Effector memory CD8-positive, alpha-beta T cell (primary cell): ENCODE results near the gene TGDS.

Experiments
- ATAC-seq: fragments of 150-1000 bp; cut with Tn5 transposase; replicated peaks from 2 replicates; pipeline ENCODE4 v1.10.0; 2021; ENCODE audit warnings: mild to moderate bottlenecking, moderate library complexity
- DNase-seq, 3 experiments: peaks; one replicate each; pipeline ENCODE4 v3.0.0; 2021
- H3K27ac Mint-ChIP-seq, 2 donors: one replicate each; pipeline ENCODE4 v1.8.0; 2022; ENCODE audit warnings: mild to moderate bottlenecking in 2 of 2, mixed read lengths in 2 of 2, moderate library complexity in 2 of 2
- H3K27me3 Mint-ChIP-seq, 2 donors: one replicate each; pipeline ENCODE4 v1.8.0; 2022; ENCODE audit warnings: mixed read lengths in 2 of 2
- H3K36me3 Mint-ChIP-seq: one replicate; pipeline ENCODE4 v1.8.0; 2022; ENCODE audit warnings: mild to moderate bottlenecking, moderate library complexity, mixed read lengths; ENCODE audit not compliant: insufficient read depth
- H3K4me1 Mint-ChIP-seq, 2 donors: one replicate each; pipeline ENCODE4 v1.8.0; 2022; ENCODE audit warnings: low read depth in 2 of 2, mixed read lengths in 2 of 2
- H3K4me3 Mint-ChIP-seq, 2 donors: one replicate each; pipeline ENCODE4 v1.8.0; 2022; ENCODE audit warnings: mild to moderate bottlenecking in 2 of 2, mixed read lengths in 2 of 2, moderate library complexity in 2 of 2
- H3K9me3 Mint-ChIP-seq, 2 donors: one replicate each; pipeline ENCODE4 v1.8.0; 2022; ENCODE audit warnings: mixed read lengths in 2 of 2

Gene TGDS

GRCh38 chr13:94613051-94613450 is 17.1 kb upstream of the TGDS start:
- no peaks in the 10 kb centered on the region for H3K9me3 Mint-ChIP-seq
- H3K27ac Mint-ChIP-seq: no peak overlapping the region
- peaks cover 20% of the 10 kb centered on the region for H3K36me3 Mint-ChIP-seq
- H3K4me3 Mint-ChIP-seq: no peak overlapping the region
- DNase-seq (no peak), ATAC-seq (no peak)
- H3K4me1 Mint-ChIP-seq: peaks cover 3 to 7% of the 10 kb centered on the region in 2 donors
- H3K27me3 Mint-ChIP-seq: no peaks in the 10 kb centered on the region

- DNase-seq: no peak
Measured at GRCh38 chr13:94612050-94612449, 16.1 kb upstream of the TGDS start.

GRCh38 chr13:94610475-94610874 is 14.5 kb upstream of the TGDS start:
- DNase-seq (no peak), ATAC-seq (no peak)
- Mint-ChIP-seq H3K9me3 (no peaks in the 10 kb centered on the region), H3K4me3 (no peak overlapping the region), H3K36me3 (peaks cover 23% of the 10 kb centered on the region), H3K27me3 (no peaks in the 10 kb centered on the region), H3K4me1 (peaks cover 3 to 11% of the 10 kb centered on the region in 2 donors), H3K27ac (no peak overlapping the region)

More at GRCh38 chr13:94612050-94612449, 16.1 kb upstream of the TGDS start:
- Mint-ChIP-seq H3K4me1 (peaks cover 8 to 10% of the 10 kb centered on the region in 2 donors), H3K9me3 (no peaks in the 10 kb centered on the region), H3K4me3 (no peak overlapping the region), H3K27me3 (no peaks in the 10 kb centered on the region), H3K36me3 (peaks cover 23% of the 10 kb centered on the region), H3K27ac (peak overlapping the region in 1 of 2 donors; percentile 22)
- no peak for ATAC-seq

- Mint-ChIP-seq H3K36me3 (peaks cover 23% of the 10 kb centered on the region), H3K4me3 (no peak overlapping the region), H3K9me3 (no peaks in the 10 kb centered on the region), H3K4me1 (peaks cover 3 to 11% of the 10 kb centered on the region in 2 donors), H3K27ac (no peak overlapping the region), H3K27me3 (no peaks in the 10 kb centered on the region)
- no peak for DNase-seq
- ATAC-seq: no peak
Measured at GRCh38 chr13:94609196-94609595, 13.2 kb upstream of the TGDS start.

GRCh38 chr13:94608586-94608985 is 12.6 kb upstream of the TGDS start:
- ATAC-seq (no peak), DNase-seq (no peak)
- Mint-ChIP-seq H3K27me3 (no peaks in the 10 kb centered on the region), H3K27ac (peak overlapping the region in 1 of 2 donors; percentile 64), H3K36me3 (peaks cover 20% of the 10 kb centered on the region), H3K4me3 (no peak overlapping the region), H3K9me3 (no peaks in the 10 kb centered on the region), H3K4me1 (peaks cover 3 to 11% of the 10 kb centered on the region in 2 donors)

- Mint-ChIP-seq H3K27ac (peak overlapping the region in 1 of 2 donors; percentile 64), H3K9me3 (no peaks in the 10 kb centered on the region), H3K27me3 (no peaks in the 10 kb centered on the region), H3K4me1 (peaks cover 3 to 14% of the 10 kb centered on the region in 2 donors), H3K4me3 (no peak overlapping the region), H3K36me3 (peaks cover 20% of the 10 kb centered on the region)
- no peak for DNase-seq
- no peak for ATAC-seq
Measured at GRCh38 chr13:94607939-94608338, 12.0 kb upstream of the TGDS start.

GRCh38 chr13:94607056-94607455 is 11.1 kb upstream of the TGDS start:
- DNase-seq (no peak), ATAC-seq (no peak)
- Mint-ChIP-seq H3K36me3 (peaks cover 20% of the 10 kb centered on the region), H3K4me3 (no peak overlapping the region), H3K4me1 (peaks cover 7 to 19% of the 10 kb centered on the region in 2 donors), H3K27me3 (no peaks in the 10 kb centered on the region), H3K27ac (peak overlapping the region in 1 of 2 donors; percentile 0), H3K9me3 (no peaks in the 10 kb centered on the region)

GRCh38 chr13:94602467-94602866 is 6.5 kb upstream of the TGDS start:
- Mint-ChIP-seq H3K27ac (peak overlapping the region; percentile 74 to 77), H3K36me3 (peaks cover 17% of the 10 kb centered on the region), H3K9me3 (no peaks in the 10 kb centered on the region), H3K27me3 (no peaks in the 10 kb centered on the region), H3K4me3 (peak overlapping the region; percentile 81 to 82), H3K4me1 (peaks cover 12 to 23% of the 10 kb centered on the region in 2 donors)
- DNase-seq (no peak), ATAC-seq (no peak)

GRCh38 chr13:94601446-94602431 is 5.8 kb upstream of the TGDS start, which contains the start of gene GPR180:
Gene GPR180, plus strand, starts transcription at chr13:94601857. Its CDS starts 71 bp downstream, at chr13:94601928.
- DNase-seq: peak; percentile 76 to 82 (median 81)
- ATAC-seq: peak; percentile 97
- Mint-ChIP-seq H3K4me3 (peak within 1 kb of the TSS; percentile 81 to 82), H3K36me3 (peaks cover 14% of the 10 kb centered on the region), H3K4me1 (peaks cover 9 to 19% of the 10 kb centered on the region in 2 donors), H3K9me3 (no peaks in the 10 kb centered on the region), H3K27ac (peak within 1 kb of the TSS; percentile 74 to 77), H3K27me3 (no peaks in the 10 kb centered on the region)

- Mint-ChIP-seq H3K4me3 (no peak overlapping the region), H3K27ac (no peak overlapping the region), H3K4me1 (peaks cover 23 to 28% of the 10 kb centered on the region in 2 donors), H3K9me3 (no peaks in the 10 kb centered on the region), H3K36me3 (peaks cover 18% of the 10 kb centered on the region), H3K27me3 (no peaks in the 10 kb centered on the region)
- no peak for ATAC-seq
- no peak for DNase-seq
Measured at GRCh38 chr13:94599877-94600276, 3.9 kb upstream of the TGDS start.

- peaks cover 30 to 33% of the 10 kb centered on the region in 2 donors for H3K4me1 Mint-ChIP-seq
- no peaks in the 10 kb centered on the region for H3K27me3 Mint-ChIP-seq
- no peak for DNase-seq
- H3K36me3 Mint-ChIP-seq: peaks cover 18% of the 10 kb centered on the region
- no peak for ATAC-seq
- H3K27ac Mint-ChIP-seq: no peak overlapping the region
- no peak overlapping the region for H3K4me3 Mint-ChIP-seq
- no peaks in the 10 kb centered on the region for H3K9me3 Mint-ChIP-seq
Measured at GRCh38 chr13:94598281-94598680, 2.3 kb upstream of the TGDS start.

GRCh38 chr13:94596575-94596971 is 621 bp upstream of the TGDS start:
- Mint-ChIP-seq H3K4me1 (peaks cover 26 to 31% of the 10 kb centered on the region in 2 donors), H3K9me3 (no peaks in the 10 kb centered on the region), H3K27ac (peak overlapping the region; percentile 91 to 93), H3K27me3 (no peaks in the 10 kb centered on the region), H3K4me3 (peak overlapping the region; percentile 90 to 93), H3K36me3 (peaks cover 22% of the 10 kb centered on the region)
- DNase-seq (no peak), ATAC-seq (no peak)

GRCh38 chr13:94595001-94595949 is 677 bp downstream of the TGDS start:
- Mint-ChIP-seq H3K36me3 (peaks cover 24% of the 10 kb centered on the region), H3K27ac (peak overlapping the region; percentile 91 to 93), H3K4me1 (peaks cover 24 to 29% of the 10 kb centered on the region in 2 donors), H3K9me3 (no peaks in the 10 kb centered on the region), H3K4me3 (peak overlapping the region; percentile 90 to 93), H3K27me3 (no peaks in the 10 kb centered on the region)
- ATAC-seq (peak; percentile 55), DNase-seq (peak in 2 of 3 experiments; percentile 13 to 16)
